Measurements from ENCODE around the gene FBRSL1.

FBRSL1 gene

GRCh38 chr12:132537049-132537448, 47.1 kb downstream of the FBRSL1 start:
- TF ChIP-seq SNAI2 (CRISPR knock-in tag; IDR thresholded peaks at IDR 0.05) (no peak), TSHZ2 (CRISPR knock-in tag; IDR thresholded peaks at IDR 0.05) (no peak), ZNF70 (CRISPR knock-in tag; IDR thresholded peaks at IDR 0.05) (no peak), ZC3H10 (CRISPR knock-in tag; IDR thresholded peaks at IDR 0.05) (no peak), CSDC2 (CRISPR knock-in tag; IDR thresholded peaks at IDR 0.05) (no peak), ZNF565 (CRISPR knock-in tag; conservative IDR thresholded peaks at IDR 0.05; ENCODE audit: low read depth) (no peak), ARNTL (CRISPR knock-in tag; IDR thresholded peaks at IDR 0.05; ENCODE audit: borderline replicate concordance, low read depth) (no peak), RARB (CRISPR knock-in tag; IDR thresholded peaks at IDR 0.05) (no peak), TOX (CRISPR knock-in tag; IDR thresholded peaks at IDR 0.05; ENCODE audit: borderline replicate concordance) (no peak), CREB5 (CRISPR knock-in tag; IDR thresholded peaks at IDR 0.05; ENCODE audit: low read depth) (no peak), ZFP30 (CRISPR knock-in tag; IDR thresholded peaks at IDR 0.05) (no peak), PATZ1 (CRISPR knock-in tag; IDR thresholded peaks at IDR 0.05; ENCODE audit: borderline replicate concordance) (no peak), TCF4 (CRISPR knock-in tag; IDR thresholded peaks at IDR 0.05; ENCODE audit: borderline replicate concordance) (no peak), ESRRG (CRISPR knock-in tag; IDR thresholded peaks at IDR 0.05) (no peak), BACH2 (CRISPR knock-in tag; IDR thresholded peaks at IDR 0.05; ENCODE audit: borderline replicate concordance) (no peak), CSRNP3 (CRISPR knock-in tag; IDR thresholded peaks at IDR 0.05) (no peak), OSR1 (CRISPR knock-in tag; IDR thresholded peaks at IDR 0.05) (no peak), PPARA (CRISPR knock-in tag; IDR thresholded peaks at IDR 0.05; ENCODE audit: borderline replicate concordance) (no peak), GLIS3 (CRISPR knock-in tag; IDR thresholded peaks at IDR 0.05) (no peak)
- no peak for ATAC-seq

GRCh38 chr12:132537836-132538662, 48.1 kb downstream of the FBRSL1 start:
- ATAC-seq: no peak; the same call in 2 of the 3 replicates
- TF ChIP-seq TOX (CRISPR knock-in tag; IDR thresholded peaks at IDR 0.05; ENCODE audit: borderline replicate concordance) (no peak), BACH2 (CRISPR knock-in tag; IDR thresholded peaks at IDR 0.05; ENCODE audit: borderline replicate concordance) (no peak), PPARA (CRISPR knock-in tag; IDR thresholded peaks at IDR 0.05; ENCODE audit: borderline replicate concordance) (no peak), OSR1 (CRISPR knock-in tag; IDR thresholded peaks at IDR 0.05) (no peak), ZFP30 (CRISPR knock-in tag; IDR thresholded peaks at IDR 0.05) (no peak), CREB5 (CRISPR knock-in tag; IDR thresholded peaks at IDR 0.05; ENCODE audit: low read depth) (no peak), ESRRG (CRISPR knock-in tag; IDR thresholded peaks at IDR 0.05) (no peak), TSHZ2 (CRISPR knock-in tag; IDR thresholded peaks at IDR 0.05) (no peak), RARB (CRISPR knock-in tag; IDR thresholded peaks at IDR 0.05) (no peak), ZNF70 (CRISPR knock-in tag; IDR thresholded peaks at IDR 0.05) (no peak), ZFP3 (CRISPR knock-in tag; IDR thresholded peaks at IDR 0.05) (no peak), ISL1 (CRISPR knock-in tag; IDR thresholded peaks at IDR 0.05) (no peak), SNAI2 (CRISPR knock-in tag; IDR thresholded peaks at IDR 0.05) (no peak)
